KMS-11 (cell line): Measurements from ENCODE around the gene FLVCR2.

Source experiments
- H2AFZ ChIP-seq: fragments of 200-600 bp; sonication (generic); 2 replicates; pipeline ENCODE4 v1.6.1; 2016; ENCODE audit warnings: antibody characterized with exemption, mixed run types, low read depth
- H3K27ac ChIP-seq: fragments of 200-600 bp; sonication (generic); 2 replicates; pipeline ENCODE4 v1.6.1; 2016; ENCODE audit warnings: mild to moderate bottlenecking, mixed run types
- H3K27me3 ChIP-seq: fragments of 200-600 bp; sonication (generic); 2 replicates; pipeline ENCODE4 v1.6.1; 2017; ENCODE audit warnings: mild to moderate bottlenecking, low read depth, mixed run types, moderate library complexity; ENCODE audit not compliant: insufficient read depth
- H3K36me3 ChIP-seq: fragments of 200-600 bp; sonication (generic); 2 replicates; pipeline ENCODE4 v1.6.1; 2017; ENCODE audit warnings: mild to moderate bottlenecking, mixed run types; ENCODE audit not compliant: insufficient read depth
- H3K4me1 ChIP-seq: fragments of 200-600 bp; sonication (generic); 2 replicates; pipeline ENCODE4 v1.6.1; 2016; ENCODE audit warnings: mild to moderate bottlenecking, low read depth, mixed run types; ENCODE audit not compliant: poor library complexity, severe bottlenecking
- H3K4me2 ChIP-seq: fragments of 200-600 bp; sonication (generic); 2 replicates; pipeline ENCODE4 v1.7.0; 2016; ENCODE audit warnings: mild to moderate bottlenecking, mixed run types
- H3K4me3 ChIP-seq: fragments of 200-600 bp; sonication (generic); IDR thresholded peaks from 2 replicates; pipeline ENCODE4 v1.6.1; 2017; ENCODE audit warnings: low read depth, low read length, mixed read lengths; ENCODE audit not compliant: insufficient read depth
- H3K79me2 ChIP-seq: fragments of 200-600 bp; sonication (generic); 2 replicates; pipeline ENCODE4 v1.6.1; 2016; ENCODE audit warnings: low read depth, mixed run types; ENCODE audit not compliant: insufficient read depth
- H3K9ac ChIP-seq: fragments of 200-600 bp; sonication (generic); 2 replicates; pipeline ENCODE4 v1.6.1; 2016; ENCODE audit warnings: mild to moderate bottlenecking, mixed run types
- H4K20me1 ChIP-seq: fragments of 200-600 bp; sonication (generic); 2 replicates; pipeline ENCODE4 v1.6.1; 2016; ENCODE audit warnings: mild to moderate bottlenecking, mixed run types; ENCODE audit not compliant: insufficient read depth
- TF ChIP-seq, protein P1 (sequence below): fragments of 200-600 bp; sonication (generic); conservative IDR thresholded peaks from 2 replicates; pipeline ENCODE4 v1.6.1; 2017; ENCODE audit warnings: low read depth, mild to moderate bottlenecking, antibody characterized with exemption, low read length, moderate library complexity, mixed read lengths

FLVCR2 gene

DNA sequence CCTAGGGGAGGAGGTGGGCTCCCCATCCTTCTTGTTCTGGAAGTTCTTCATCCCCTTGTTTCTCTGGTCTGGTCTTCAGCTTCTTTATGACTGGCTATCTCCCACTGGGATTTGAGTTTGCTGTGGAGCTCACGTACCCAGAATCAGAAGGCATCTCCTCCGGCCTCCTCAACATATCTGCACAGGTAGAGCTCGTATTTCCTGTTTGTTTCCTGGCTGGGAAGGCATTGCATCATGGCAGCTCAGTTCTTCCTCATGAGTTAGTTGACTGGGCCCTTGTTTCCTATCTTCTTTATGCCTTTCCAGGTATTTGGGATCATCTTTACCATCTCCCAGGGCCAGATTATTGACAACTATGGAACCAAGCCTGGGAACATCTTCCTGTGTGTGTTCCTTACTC, 62.5 kb downstream of the FLVCR2 start:
- H3K27ac ChIP-seq: no peak overlapping the region
- no peak overlapping the region for H3K4me3 ChIP-seq
- no peaks in the 10 kb centered on the region for H3K27me3 ChIP-seq
- H2AFZ ChIP-seq: no peak overlapping the region
- no peaks in the 10 kb centered on the region for H4K20me1 ChIP-seq
- no peaks in the 10 kb centered on the region for H3K79me2 ChIP-seq
- H3K4me2 ChIP-seq: no peak overlapping the region
- H3K9ac ChIP-seq: no peak overlapping the region
- H3K36me3 ChIP-seq: no peaks in the 10 kb centered on the region
- TF ChIP-seq, protein P1, sequence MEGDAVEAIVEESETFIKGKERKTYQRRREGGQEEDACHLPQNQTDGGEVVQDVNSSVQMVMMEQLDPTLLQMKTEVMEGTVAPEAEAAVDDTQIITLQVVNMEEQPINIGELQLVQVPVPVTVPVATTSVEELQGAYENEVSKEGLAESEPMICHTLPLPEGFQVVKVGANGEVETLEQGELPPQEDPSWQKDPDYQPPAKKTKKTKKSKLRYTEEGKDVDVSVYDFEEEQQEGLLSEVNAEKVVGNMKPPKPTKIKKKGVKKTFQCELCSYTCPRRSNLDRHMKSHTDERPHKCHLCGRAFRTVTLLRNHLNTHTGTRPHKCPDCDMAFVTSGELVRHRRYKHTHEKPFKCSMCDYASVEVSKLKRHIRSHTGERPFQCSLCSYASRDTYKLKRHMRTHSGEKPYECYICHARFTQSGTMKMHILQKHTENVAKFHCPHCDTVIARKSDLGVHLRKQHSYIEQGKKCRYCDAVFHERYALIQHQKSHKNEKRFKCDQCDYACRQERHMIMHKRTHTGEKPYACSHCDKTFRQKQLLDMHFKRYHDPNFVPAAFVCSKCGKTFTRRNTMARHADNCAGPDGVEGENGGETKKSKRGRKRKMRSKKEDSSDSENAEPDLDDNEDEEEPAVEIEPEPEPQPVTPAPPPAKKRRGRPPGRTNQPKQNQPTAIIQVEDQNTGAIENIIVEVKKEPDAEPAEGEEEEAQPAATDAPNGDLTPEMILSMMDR: no peak
- H3K4me1 ChIP-seq: no peaks in the 10 kb centered on the region

DNA sequence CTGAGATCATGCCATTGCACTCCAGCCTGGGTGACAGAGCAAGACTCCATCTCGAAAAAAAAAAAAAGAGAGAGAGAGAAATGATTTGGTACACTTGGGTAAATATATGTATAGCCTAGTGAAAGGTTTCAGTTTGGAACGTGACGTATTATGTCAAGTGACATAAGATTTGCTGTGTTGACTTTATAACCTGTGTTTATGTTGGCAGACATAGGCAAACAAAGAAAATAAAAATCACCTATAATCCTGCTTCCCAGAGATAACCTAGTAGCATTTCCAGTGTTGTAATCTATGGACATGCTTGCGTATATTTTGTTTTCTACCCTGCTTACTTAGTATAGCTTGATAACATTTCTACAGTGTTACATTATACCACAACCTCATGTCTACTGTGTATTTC, 65.6 kb downstream of the FLVCR2 start:
- Histone ChIP-seq H3K4me3 (no peak overlapping the region), H3K36me3 (no peaks in the 10 kb centered on the region), H3K4me1 (no peaks in the 10 kb centered on the region), H3K79me2 (no peaks in the 10 kb centered on the region), H3K27ac (no peak overlapping the region), H4K20me1 (no peaks in the 10 kb centered on the region), H3K4me2 (no peak overlapping the region), H3K9ac (no peak overlapping the region), H2AFZ (no peak overlapping the region), H3K27me3 (no peaks in the 10 kb centered on the region)
- TF ChIP-seq, protein P1: no peak

DNA sequence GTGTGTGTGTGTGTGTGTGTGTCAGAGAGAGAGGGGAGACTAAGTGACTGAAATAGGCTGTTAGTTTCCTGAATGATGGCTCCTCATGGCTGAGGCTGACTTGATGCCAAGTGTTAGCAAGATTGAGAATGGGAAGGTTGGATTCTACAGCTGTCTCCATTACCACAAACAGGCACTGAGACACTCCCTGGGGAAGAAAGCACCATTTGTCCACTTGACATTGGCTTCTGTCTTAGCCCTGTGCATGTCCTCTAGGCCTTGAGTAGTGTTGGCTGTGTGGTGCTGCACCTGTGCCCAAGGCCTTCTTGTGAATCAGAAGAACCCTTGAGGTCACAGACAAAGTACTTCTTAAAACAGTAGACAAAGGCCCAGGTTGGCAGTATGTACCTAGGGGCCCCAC, 66.6 kb downstream of the FLVCR2 start:
- Histone ChIP-seq H3K9ac (no peak overlapping the region), H2AFZ (no peak overlapping the region), H3K4me3 (no peak overlapping the region), H3K4me1 (no peaks in the 10 kb centered on the region), H3K27me3 (no peaks in the 10 kb centered on the region), H3K4me2 (no peak overlapping the region), H4K20me1 (no peaks in the 10 kb centered on the region), H3K27ac (no peak overlapping the region), H3K79me2 (no peaks in the 10 kb centered on the region), H3K36me3 (no peaks in the 10 kb centered on the region)
- TF ChIP-seq, protein P1: no peak

DNA sequence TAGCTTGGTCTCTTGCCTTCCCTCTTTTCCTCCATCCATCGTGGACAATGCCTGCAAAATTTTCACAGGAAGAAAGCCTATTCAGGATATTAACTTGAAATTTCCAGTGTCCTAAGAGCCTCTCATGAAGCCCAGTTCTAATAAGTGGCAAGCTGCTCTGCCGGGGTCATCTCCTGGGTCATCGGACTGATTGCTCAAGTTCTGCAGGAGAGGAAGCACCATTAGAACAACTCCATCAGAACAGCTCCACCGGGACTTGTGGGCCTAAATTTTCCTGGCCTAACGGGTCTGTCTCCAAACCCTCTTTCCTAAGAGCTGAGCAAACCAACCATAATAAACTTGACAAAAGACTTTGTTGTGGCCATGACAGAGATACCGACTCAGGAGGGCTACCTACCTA, 68.3 kb downstream of the FLVCR2 start:
- TF ChIP-seq, protein P1: no peak
- H3K4me2 ChIP-seq: no peak overlapping the region
- no peak overlapping the region for H3K4me3 ChIP-seq
- no peak overlapping the region for H3K9ac ChIP-seq
- no peak overlapping the region for H3K27ac ChIP-seq
- H3K27me3 ChIP-seq: no peaks in the 10 kb centered on the region
- H2AFZ ChIP-seq: no peak overlapping the region
- H3K4me1 ChIP-seq: no peaks in the 10 kb centered on the region
- no peaks in the 10 kb centered on the region for H3K36me3 ChIP-seq
- no peaks in the 10 kb centered on the region for H4K20me1 ChIP-seq
- no peaks in the 10 kb centered on the region for H3K79me2 ChIP-seq

DNA sequence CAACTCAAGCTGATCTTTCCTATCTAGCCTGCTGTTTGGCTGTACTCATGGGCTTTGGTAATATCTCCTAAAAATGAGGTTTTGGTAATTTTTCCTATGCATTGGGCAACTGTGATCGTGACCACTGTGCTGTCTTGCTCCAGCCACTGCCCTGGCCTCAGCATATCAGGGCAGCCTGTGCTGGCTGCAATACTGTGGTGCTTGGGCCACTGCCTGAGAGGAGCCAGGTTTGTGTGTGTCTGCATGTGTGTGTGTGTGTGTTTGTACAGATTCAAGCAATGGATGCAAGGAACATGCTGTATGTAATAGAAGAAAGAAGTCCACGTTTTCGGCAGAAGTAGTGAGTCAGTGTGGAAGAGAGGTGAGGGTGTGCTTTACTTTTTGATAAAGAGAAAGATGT, 69.2 kb downstream of the FLVCR2 start:
- TF ChIP-seq, protein P1: no peak
- no peak overlapping the region for H3K9ac ChIP-seq
- no peaks in the 10 kb centered on the region for H4K20me1 ChIP-seq
- no peaks in the 10 kb centered on the region for H3K79me2 ChIP-seq
- no peaks in the 10 kb centered on the region for H3K27me3 ChIP-seq
- no peak overlapping the region for H3K4me2 ChIP-seq
- H2AFZ ChIP-seq: no peak overlapping the region
- no peaks in the 10 kb centered on the region for H3K36me3 ChIP-seq
- H3K4me3 ChIP-seq: no peak overlapping the region
- H3K4me1 ChIP-seq: no peaks in the 10 kb centered on the region
- H3K27ac ChIP-seq: no peak overlapping the region
